LNCaP clone FGC (cell line): ENCODE measurements around the gene FAM72A.
"Not testable (repeated sequence)": the region's sequence is repeated elsewhere in the genome, so short reads cannot be mapped to it uniquely, and the experiment has no call there.

Experiments
- DNase-seq: peaks from one replicate; pipeline ENCODE4 v3.0.0-alpha.2; 2011; ENCODE audit warnings: low read depth
- H3K4me3 ChIP-seq: 2 replicates; pipeline ENCODE4 v1.5.1; 2011; ENCODE audit warnings: mild to moderate bottlenecking, low read depth, low read length, control low read depth

Gene FAM72A

GRCh38 chr1:206202789-206203363 lies at the start of gene FAM72A:
FAM72A (minus strand) TSS chr1:206202839; CDS start chr1:206202025, 814 bp downstream.
- peak; percentile 100 for DNase-seq
- H3K4me3 ChIP-seq = peak within 1 kb of the TSS; percentile 51

GRCh38 chr1:206250953-206251681 lies 48.5 kb upstream of the FAM72A start:
- not testable (repeated sequence) for DNase-seq, H3K4me3 ChIP-seq

GRCh38 chr1:206246129-206246886 lies 43.7 kb upstream of the FAM72A start:
- DNase-seq = not testable (repeated sequence)

GRCh38 chr1:206245479-206245878 lies 42.8 kb upstream of the FAM72A start:
- DNase-seq, H3K4me3 ChIP-seq: not testable (repeated sequence)

More at GRCh38 chr1:206246129-206246886, 43.7 kb upstream of the FAM72A start:
- H3K4me3 ChIP-seq = not testable (repeated sequence)

- not testable (repeated sequence) for DNase-seq, H3K4me3 ChIP-seq
Measured at GRCh38 chr1:206243335-206243734, 40.7 kb upstream of the FAM72A start.

- H3K4me3 ChIP-seq, DNase-seq: not testable (repeated sequence)
Measured at GRCh38 chr1:206240288-206240687, 37.6 kb upstream of the FAM72A start.

GRCh38 chr1:206235190-206235589 lies 32.6 kb upstream of the FAM72A start:
- not testable (repeated sequence) for DNase-seq

GRCh38 chr1:206234189-206234916 lies 31.7 kb upstream of the FAM72A start:
- DNase-seq, H3K4me3 ChIP-seq: not testable (repeated sequence)

More at GRCh38 chr1:206235190-206235589, 32.6 kb upstream of the FAM72A start:
- not testable (repeated sequence) for H3K4me3 ChIP-seq

GRCh38 chr1:206232970-206233645 lies 30.5 kb upstream of the FAM72A start:
- DNase-seq, H3K4me3 ChIP-seq: not testable (repeated sequence)

- not testable (repeated sequence) for H3K4me3 ChIP-seq, DNase-seq
Measured at GRCh38 chr1:206231989-206232388, 29.4 kb upstream of the FAM72A start.

- not testable (repeated sequence) for DNase-seq, H3K4me3 ChIP-seq
Measured at GRCh38 chr1:206229286-206229685, 26.6 kb upstream of the FAM72A start.

- DNase-seq, H3K4me3 ChIP-seq: not testable (repeated sequence)
Measured at GRCh38 chr1:206226886-206227285, 24.2 kb upstream of the FAM72A start.

GRCh38 chr1:206225386-206225785 lies 22.7 kb upstream of the FAM72A start:
- not testable (repeated sequence) for DNase-seq, H3K4me3 ChIP-seq

- not testable (repeated sequence) for DNase-seq, H3K4me3 ChIP-seq
Measured at GRCh38 chr1:206224190-206224776, 21.6 kb upstream of the FAM72A start.

GRCh38 chr1:206221585-206221984 lies 18.9 kb upstream of the FAM72A start:
- H3K4me3 ChIP-seq, DNase-seq: not testable (repeated sequence)

- not testable (repeated sequence) for H3K4me3 ChIP-seq, DNase-seq
Measured at GRCh38 chr1:206220332-206221000, 17.8 kb upstream of the FAM72A start.

GRCh38 chr1:206219514-206220331 lies 17.1 kb upstream of the FAM72A start:
- H3K4me3 ChIP-seq, DNase-seq: not testable (repeated sequence)
